ENCODE measurements around the gene AGER.

Gene AGER

DNA sequence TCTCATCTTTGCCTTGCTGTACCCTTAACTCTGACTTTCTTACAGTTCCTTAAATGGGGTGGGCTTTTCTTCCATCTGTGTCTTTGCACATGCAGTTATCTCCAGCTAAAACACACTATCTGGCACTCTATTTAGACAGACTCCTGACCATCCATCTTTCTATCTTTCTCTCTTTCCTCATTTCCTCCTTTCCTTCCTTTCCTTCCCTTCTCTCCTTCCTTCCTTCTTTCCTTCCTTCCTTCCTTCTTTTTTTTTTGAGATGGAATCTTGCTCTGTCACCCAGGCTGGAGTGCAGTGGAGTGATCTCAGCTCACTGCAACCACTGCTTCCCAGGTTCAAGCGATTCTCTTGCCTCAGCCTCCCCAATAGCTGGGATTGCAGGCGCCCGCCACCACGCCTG lies 31.6 kb upstream of the AGER start:
- Histone ChIP-seq H3K4me3 (ENCODE audit: insufficient read depth, low read length, poor library complexity, severe bottlenecking) (no peak overlapping the region), H3K9ac (ENCODE audit: low read length) (no peak overlapping the region), H3K4me2 (ENCODE audit: low read depth, low read length, poor library complexity, severe bottlenecking) (no peak overlapping the region), H3K27ac (ENCODE audit: low read depth, low read length) (no peak overlapping the region), H4K20me1 (ENCODE audit: low read depth, low read length) (no peaks in the 10 kb centered on the region), H3K27me3 (ENCODE audit: low read length) (no peaks in the 10 kb centered on the region), H2AFZ (ENCODE audit: low read depth, low read length, severe bottlenecking) (no peak overlapping the region), H3K36me3 (ENCODE audit: low read length) (no peaks in the 10 kb centered on the region), H3K9me3 (ENCODE audit: insufficient read depth, low read length) (no peaks in the 10 kb centered on the region), H3F3A (ENCODE audit: insufficient read depth) (no peaks in the 10 kb centered on the region), H3K79me2 (ENCODE audit: insufficient read depth, low read length) (no peaks in the 10 kb centered on the region), H3K9me2 (replicated peaks; ENCODE audit: insufficient read depth, low read length) (no peaks in the 10 kb centered on the region)
- TF ChIP-seq, protein P1, sequence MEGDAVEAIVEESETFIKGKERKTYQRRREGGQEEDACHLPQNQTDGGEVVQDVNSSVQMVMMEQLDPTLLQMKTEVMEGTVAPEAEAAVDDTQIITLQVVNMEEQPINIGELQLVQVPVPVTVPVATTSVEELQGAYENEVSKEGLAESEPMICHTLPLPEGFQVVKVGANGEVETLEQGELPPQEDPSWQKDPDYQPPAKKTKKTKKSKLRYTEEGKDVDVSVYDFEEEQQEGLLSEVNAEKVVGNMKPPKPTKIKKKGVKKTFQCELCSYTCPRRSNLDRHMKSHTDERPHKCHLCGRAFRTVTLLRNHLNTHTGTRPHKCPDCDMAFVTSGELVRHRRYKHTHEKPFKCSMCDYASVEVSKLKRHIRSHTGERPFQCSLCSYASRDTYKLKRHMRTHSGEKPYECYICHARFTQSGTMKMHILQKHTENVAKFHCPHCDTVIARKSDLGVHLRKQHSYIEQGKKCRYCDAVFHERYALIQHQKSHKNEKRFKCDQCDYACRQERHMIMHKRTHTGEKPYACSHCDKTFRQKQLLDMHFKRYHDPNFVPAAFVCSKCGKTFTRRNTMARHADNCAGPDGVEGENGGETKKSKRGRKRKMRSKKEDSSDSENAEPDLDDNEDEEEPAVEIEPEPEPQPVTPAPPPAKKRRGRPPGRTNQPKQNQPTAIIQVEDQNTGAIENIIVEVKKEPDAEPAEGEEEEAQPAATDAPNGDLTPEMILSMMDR (IDR thresholded peaks at IDR 0.05; ENCODE audit: insufficient read depth, low read length, poor library complexity, severe bottlenecking), result no peak
- no peak for TF ChIP-seq EZH2phosphoT487 (conservative IDR thresholded peaks at IDR 0.05; ENCODE audit: low read length)

DNA sequence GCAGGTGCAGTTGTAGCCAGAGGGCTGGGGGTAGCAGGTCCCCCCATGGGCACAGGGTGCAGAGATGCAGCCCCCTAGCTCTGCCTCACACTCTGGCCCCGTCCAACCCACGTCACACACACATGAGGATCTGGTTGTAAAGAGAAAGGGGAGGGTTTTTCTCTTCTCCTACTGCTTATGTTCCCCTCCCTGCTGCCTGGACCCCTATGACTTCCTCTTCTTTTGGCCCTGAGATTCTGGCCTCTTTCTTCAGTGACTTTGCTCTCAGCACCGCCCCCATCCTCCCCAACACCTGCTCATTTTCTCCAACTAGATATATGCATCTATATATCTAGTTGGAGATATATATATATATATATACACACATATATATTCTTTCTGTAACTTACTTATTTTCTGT lies 30.1 kb upstream of the AGER start:
- Histone ChIP-seq H3F3A (ENCODE audit: insufficient read depth) (no peaks in the 10 kb centered on the region), H3K79me2 (ENCODE audit: insufficient read depth, low read length) (no peaks in the 10 kb centered on the region), H3K9me2 (replicated peaks; ENCODE audit: insufficient read depth, low read length) (no peaks in the 10 kb centered on the region), H3K9ac (ENCODE audit: low read length) (no peak overlapping the region), H3K27me3 (ENCODE audit: low read length) (no peaks in the 10 kb centered on the region), H2AFZ (ENCODE audit: low read depth, low read length, severe bottlenecking) (no peak overlapping the region), H3K9me3 (ENCODE audit: insufficient read depth, low read length) (no peaks in the 10 kb centered on the region), H3K4me3 (ENCODE audit: insufficient read depth, low read length, poor library complexity, severe bottlenecking) (no peak overlapping the region), H3K27ac (ENCODE audit: low read depth, low read length) (no peak overlapping the region), H3K4me2 (ENCODE audit: low read depth, low read length, poor library complexity, severe bottlenecking) (no peak overlapping the region), H3K36me3 (ENCODE audit: low read length) (no peaks in the 10 kb centered on the region), H4K20me1 (ENCODE audit: low read depth, low read length) (no peaks in the 10 kb centered on the region)
- TF ChIP-seq EZH2phosphoT487 (conservative IDR thresholded peaks at IDR 0.05; ENCODE audit: low read length), result no peak
- TF ChIP-seq, protein P1 (IDR thresholded peaks at IDR 0.05; ENCODE audit: insufficient read depth, low read length, poor library complexity, severe bottlenecking), result no peak

DNA sequence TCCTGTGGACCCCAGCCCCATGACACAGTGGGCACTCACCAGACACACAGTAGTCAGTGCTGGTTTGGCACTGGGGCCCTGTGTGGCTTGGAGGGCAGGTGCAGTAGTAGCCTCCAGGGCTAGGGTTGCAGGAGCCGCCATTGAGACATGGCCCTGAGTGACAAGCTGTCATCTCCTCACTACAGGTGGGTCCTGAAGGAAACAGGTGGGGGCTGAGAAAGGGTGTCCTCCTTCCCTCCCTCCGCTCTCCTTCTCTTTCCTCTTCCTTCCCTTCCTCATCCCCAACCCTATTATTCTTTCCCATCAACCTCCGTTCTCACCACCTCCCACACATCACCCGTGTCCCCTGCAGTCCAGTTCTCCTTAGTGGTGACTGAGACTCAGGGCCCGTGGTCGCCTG lies 29.6 kb upstream of the AGER start:
- no peaks in the 10 kb centered on the region for H4K20me1 ChIP-seq (ENCODE audit: low read depth, low read length)
- H3F3A ChIP-seq (ENCODE audit: insufficient read depth), result no peaks in the 10 kb centered on the region
- H3K9ac ChIP-seq (ENCODE audit: low read length), result no peak overlapping the region
- H3K79me2 ChIP-seq (ENCODE audit: insufficient read depth, low read length), result no peaks in the 10 kb centered on the region
- TF ChIP-seq, protein P1 (IDR thresholded peaks at IDR 0.05; ENCODE audit: insufficient read depth, low read length, poor library complexity, severe bottlenecking), result no peak
- no peak for TF ChIP-seq EZH2phosphoT487 (conservative IDR thresholded peaks at IDR 0.05; ENCODE audit: low read length)
- H2AFZ ChIP-seq (ENCODE audit: low read depth, low read length, severe bottlenecking), result no peak overlapping the region
- no peak overlapping the region for H3K4me2 ChIP-seq (ENCODE audit: low read depth, low read length, poor library complexity, severe bottlenecking)
- no peak overlapping the region for H3K4me3 ChIP-seq (ENCODE audit: insufficient read depth, low read length, poor library complexity, severe bottlenecking)
- H3K27ac ChIP-seq (ENCODE audit: low read depth, low read length), result no peak overlapping the region
- H3K36me3 ChIP-seq (ENCODE audit: low read length), result no peaks in the 10 kb centered on the region
- no peaks in the 10 kb centered on the region for H3K9me3 ChIP-seq (ENCODE audit: insufficient read depth, low read length)
- H3K9me2 ChIP-seq (replicated peaks; ENCODE audit: insufficient read depth, low read length), result no peaks in the 10 kb centered on the region
- H3K27me3 ChIP-seq (ENCODE audit: low read length), result no peaks in the 10 kb centered on the region

All from SU-DHL-6 (cell line).